Mucosa of rectum (tissue), 2 donors: ENCODE results near the gene CST11.

ENCODE experiments used
- H3K27ac ChIP-seq, 2 donors: one replicate each; pipeline ENCODE4 v1.7.0; 2013; ENCODE audit warnings: inconsistent platforms in 2 of 2, low read depth in 2 of 2, low read length in 2 of 2
- H3K27me3 ChIP-seq, 2 donors: one replicate each; pipeline ENCODE4 v1.7.0; 2013; ENCODE audit warnings: low read length in 2 of 2; ENCODE audit not compliant: control insufficient read depth in 2 of 2, insufficient read depth in 2 of 2
- H3K36me3 ChIP-seq, 2 donors: one replicate each; pipeline ENCODE4 v1.7.0; 2013; ENCODE audit warnings: low read length in 2 of 2; ENCODE audit not compliant: control insufficient read depth in 2 of 2, insufficient read depth in 2 of 2
- H3K4me1 ChIP-seq, 2 donors: one replicate each; pipeline ENCODE4 v1.7.0; 2013; ENCODE audit warnings: low read length in 2 of 2, mild to moderate bottlenecking in 1 of 2; ENCODE audit not compliant: control insufficient read depth in 2 of 2, insufficient read depth in 2 of 2
- H3K4me3 ChIP-seq, 2 donors: one replicate each; pipeline ENCODE4 v1.7.0; 2013; ENCODE audit warnings: low read length in 2 of 2
- H3K9ac ChIP-seq, 2 donors: one replicate each; pipeline ENCODE4 v1.7.0; 2013; ENCODE audit warnings: low read length in 2 of 2, low read depth in 1 of 2, mild to moderate bottlenecking in 1 of 2
- H3K9me3 ChIP-seq, 2 donors: one replicate each; pipeline ENCODE4 v1.7.0; 2013; ENCODE audit warnings: low read length in 2 of 2; ENCODE audit not compliant: control insufficient read depth in 2 of 2
- donor health status: healthy.
- donor health status: Normal muscosa, but diverticular disease.

The CST11 gene

GRCh38 chr20:23413862-23414422 is 38.7 kb downstream of the CST11 start:
- no peak overlapping the region for H3K27ac ChIP-seq
- no peaks in the 10 kb centered on the region for H3K27me3 ChIP-seq
- no peak overlapping the region for H3K9ac ChIP-seq
- H3K9me3 ChIP-seq, result no peaks in the 10 kb centered on the region
- H3K4me1 ChIP-seq, result no peaks in the 10 kb centered on the region
- no peaks in the 10 kb centered on the region for H3K36me3 ChIP-seq
- H3K4me3 ChIP-seq, result no peak overlapping the region

DNA sequence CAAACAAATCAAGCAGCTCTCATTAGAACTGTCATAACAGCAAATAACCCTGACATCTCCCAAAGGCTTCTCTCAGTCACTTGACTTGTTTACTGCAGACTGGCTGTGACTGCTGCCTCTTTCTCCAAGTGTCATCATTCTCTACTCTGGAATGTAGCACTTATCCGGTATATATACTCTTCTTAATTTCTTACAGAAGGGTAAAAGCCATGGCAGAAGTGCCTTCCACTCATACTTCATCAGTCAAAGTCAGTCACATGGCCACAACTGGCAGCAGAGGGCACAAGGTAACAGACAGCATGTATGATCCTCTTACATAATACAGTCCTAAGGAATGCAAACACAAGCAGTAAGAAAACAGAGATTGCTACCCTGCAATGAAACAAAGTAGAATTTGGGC is 40.6 kb downstream of the CST11 start:
- H3K27ac ChIP-seq, result no peak overlapping the region
- H3K4me1 ChIP-seq, result no peaks in the 10 kb centered on the region

GRCh38 chr20:23410916-23411695 is 41.6 kb downstream of the CST11 start:
- no peak overlapping the region for H3K9ac ChIP-seq
- no peak overlapping the region for H3K4me3 ChIP-seq
- H3K4me1 ChIP-seq, result no peaks in the 10 kb centered on the region
- no peaks in the 10 kb centered on the region for H3K27me3 ChIP-seq
- no peak overlapping the region for H3K27ac ChIP-seq
- no peaks in the 10 kb centered on the region for H3K36me3 ChIP-seq
- H3K9me3 ChIP-seq, result no peaks in the 10 kb centered on the region

More for the DNA sequence above, 40.6 kb downstream of the CST11 start:
- no peaks in the 10 kb centered on the region for H3K36me3 ChIP-seq
- H3K4me3 ChIP-seq, result no peak overlapping the region
- no peak overlapping the region for H3K9ac ChIP-seq
- no peaks in the 10 kb centered on the region for H3K27me3 ChIP-seq
- no peaks in the 10 kb centered on the region for H3K9me3 ChIP-seq

DNA sequence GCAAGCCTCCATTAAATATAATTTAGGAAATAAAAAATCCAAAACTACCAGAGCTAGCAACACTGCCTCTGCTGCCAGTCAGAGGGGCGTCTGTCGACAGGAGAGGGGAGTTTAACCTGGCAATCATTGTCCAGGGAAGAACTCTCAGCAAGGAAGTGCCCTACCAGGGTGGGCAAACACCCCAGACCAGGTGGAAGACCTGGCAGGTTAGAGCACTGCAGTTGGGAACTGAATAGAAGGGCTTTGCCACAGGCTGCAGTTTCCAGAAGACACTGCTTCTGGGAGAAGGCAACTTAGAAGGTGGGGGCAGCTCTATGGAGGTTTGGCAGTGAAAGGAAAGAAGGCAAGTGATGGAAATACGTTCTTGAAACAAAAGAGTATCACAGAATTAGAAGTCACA is 42.9 kb downstream of the CST11 start:
- no peak overlapping the region for H3K9ac ChIP-seq
- no peak overlapping the region for H3K27ac ChIP-seq
- H3K4me3 ChIP-seq, result no peak overlapping the region
- H3K36me3 ChIP-seq, result no peaks in the 10 kb centered on the region
- H3K27me3 ChIP-seq, result no peaks in the 10 kb centered on the region
- H3K9me3 ChIP-seq, result no peaks in the 10 kb centered on the region
- H3K4me1 ChIP-seq, result no peaks in the 10 kb centered on the region

DNA sequence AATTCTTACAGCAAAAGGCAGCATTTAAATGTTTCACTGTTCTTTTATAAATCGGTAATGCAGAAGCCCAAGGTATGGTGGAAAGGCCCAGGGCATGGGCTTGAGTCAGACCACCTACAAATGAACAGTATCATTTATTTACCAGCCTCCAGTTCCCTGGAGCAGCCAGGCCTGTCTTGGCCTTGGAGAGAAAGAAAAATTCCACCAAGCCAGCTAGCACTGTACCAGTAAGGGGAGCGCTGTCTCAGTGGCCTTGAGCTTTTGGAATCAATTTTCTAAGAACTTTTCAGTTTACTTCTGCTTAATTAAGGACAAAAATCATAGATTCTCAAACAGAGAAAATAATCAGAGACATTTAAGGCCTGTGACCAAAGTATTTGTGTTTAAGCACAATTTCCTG is 43.7 kb downstream of the CST11 start:
- H3K27me3 ChIP-seq, result no peaks in the 10 kb centered on the region
- H3K9me3 ChIP-seq, result no peaks in the 10 kb centered on the region
- H3K4me1 ChIP-seq, result no peaks in the 10 kb centered on the region
- no peak overlapping the region for H3K4me3 ChIP-seq
- H3K36me3 ChIP-seq, result no peaks in the 10 kb centered on the region
- H3K27ac ChIP-seq, result no peak overlapping the region
- no peak overlapping the region for H3K9ac ChIP-seq

DNA sequence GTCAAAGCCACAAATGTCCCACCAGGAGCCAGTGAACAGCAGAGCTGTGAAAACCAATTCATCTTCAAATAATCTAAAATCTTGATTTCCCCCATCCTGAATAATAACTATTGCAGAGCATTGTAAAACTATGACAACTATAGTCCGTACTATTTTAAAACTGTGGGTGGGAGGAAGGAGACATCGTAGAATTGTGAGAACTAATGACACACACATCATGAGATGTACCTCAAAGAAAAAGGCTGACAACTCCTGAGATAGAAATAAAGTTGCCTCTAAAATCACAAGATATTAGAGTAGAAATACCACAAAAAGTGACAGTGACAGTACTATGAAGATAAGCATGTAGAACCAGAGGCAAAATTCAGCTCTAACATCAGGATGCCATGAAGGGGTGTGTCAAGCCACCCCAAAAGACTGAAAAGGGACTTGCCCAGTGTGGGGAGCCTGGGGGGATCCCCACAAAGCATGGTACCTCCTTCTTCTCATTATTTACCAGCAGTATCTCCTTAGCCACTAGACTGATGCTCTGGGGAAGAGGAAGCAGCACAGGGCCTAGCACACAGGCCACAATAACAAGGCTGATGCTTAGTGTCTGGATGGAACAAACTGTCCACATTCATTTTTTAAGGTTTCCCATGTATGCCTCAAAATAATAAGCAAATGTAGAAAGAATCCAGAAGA is 44.8 kb downstream of the CST11 start:
- Histone ChIP-seq H3K27me3 (no peaks in the 10 kb centered on the region), H3K4me1 (no peaks in the 10 kb centered on the region), H3K9ac (no peak overlapping the region), H3K4me3 (no peak overlapping the region), H3K27ac (no peak overlapping the region), H3K9me3 (no peaks in the 10 kb centered on the region), H3K36me3 (no peaks in the 10 kb centered on the region)

- Histone ChIP-seq H3K9me3 (no peaks in the 10 kb centered on the region), H3K4me1 (no peaks in the 10 kb centered on the region), H3K4me3 (no peak overlapping the region), H3K27ac (no peak overlapping the region), H3K9ac (no peak overlapping the region), H3K27me3 (no peaks in the 10 kb centered on the region), H3K36me3 (no peaks in the 10 kb centered on the region)
Observed at GRCh38 chr20:23406880-23407279, 45.8 kb downstream of the CST11 start.

- Histone ChIP-seq H3K9me3 (no peaks in the 10 kb centered on the region), H3K36me3 (peaks cover 0 to 4% of the 10 kb centered on the region in 2 donors), H3K4me1 (no peaks in the 10 kb centered on the region), H3K27me3 (no peaks in the 10 kb centered on the region), H3K27ac (no peak overlapping the region), H3K4me3 (no peak overlapping the region), H3K9ac (no peak overlapping the region)
Observed at GRCh38 chr20:23404196-23404595, 48.5 kb downstream of the CST11 start.

DNA sequence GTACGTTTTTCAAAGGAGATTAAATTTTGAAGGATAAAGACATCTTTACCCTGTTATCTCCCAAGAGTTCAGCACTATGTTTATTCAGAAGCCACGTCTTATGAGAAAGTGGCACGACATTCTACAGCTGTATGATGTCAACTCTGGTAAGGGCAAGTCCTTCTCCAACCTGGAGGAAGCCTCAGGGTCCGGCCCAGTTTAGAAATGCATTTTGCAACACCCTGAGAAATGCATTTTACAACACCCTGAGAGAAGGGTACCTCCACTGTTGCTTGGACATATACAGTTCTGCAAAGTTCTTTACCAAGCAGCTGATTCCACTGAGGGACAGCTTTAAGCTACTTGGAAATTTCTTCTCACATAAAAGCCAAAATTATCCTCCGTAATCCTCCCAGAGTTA is 48.9 kb downstream of the CST11 start:
- Histone ChIP-seq H3K36me3 (peaks cover 0 to 4% of the 10 kb centered on the region in 2 donors), H3K9ac (no peak overlapping the region), H3K27ac (no peak overlapping the region), H3K27me3 (no peaks in the 10 kb centered on the region), H3K4me3 (no peak overlapping the region), H3K4me1 (no peaks in the 10 kb centered on the region), H3K9me3 (no peaks in the 10 kb centered on the region)

- no peak overlapping the region for H3K4me3 ChIP-seq
- H3K9me3 ChIP-seq, result no peaks in the 10 kb centered on the region
- H3K27me3 ChIP-seq, result no peaks in the 10 kb centered on the region
- no peak overlapping the region for H3K27ac ChIP-seq
- no peak overlapping the region for H3K9ac ChIP-seq
- peaks cover 4% of the 10 kb centered on the region in 2 donors for H3K36me3 ChIP-seq
- H3K4me1 ChIP-seq, result no peaks in the 10 kb centered on the region
Observed at GRCh38 chr20:23401051-23401450, 51.6 kb downstream of the CST11 start.
